H9 (cell line): Measurements from ENCODE around the gene DDI2. TPM values are rescaled to one million over a fixed set of nuclear protein-coding genes. Genes with fewer than 3 reads are reported as not detected.

ENCODE experiments used
- DNase-seq: peaks from one replicate; pipeline ENCODE4 v3.0.0-alpha.2; 2017
- H2AFZ ChIP-seq: one replicate; pipeline ENCODE4 v1.6.1; 2013; ENCODE audit warnings: mild to moderate bottlenecking, low read length, control low read depth, moderate library complexity
- H2AK5ac ChIP-seq: 2 replicates; pipeline ENCODE4 v1.6.1; 2013; ENCODE audit warnings: low read length, control low read depth, mixed read lengths; ENCODE audit not compliant: insufficient read length
- H2BK120ac ChIP-seq: one replicate; pipeline ENCODE4 v1.6.1; 2013; ENCODE audit warnings: low read depth, mild to moderate bottlenecking, low read length, control low read depth, inconsistent platforms; ENCODE audit not compliant: poor library complexity, severe bottlenecking
- H2BK12ac ChIP-seq: 2 replicates; pipeline ENCODE4 v1.6.1; 2013; ENCODE audit warnings: low read length, control low read depth, mixed read lengths, low read depth; ENCODE audit not compliant: insufficient read length
- H2BK15ac ChIP-seq: 2 replicates; pipeline ENCODE4 v1.6.1; 2013; ENCODE audit warnings: low read depth, low read length, control low read depth
- H2BK20ac ChIP-seq: one replicate; pipeline ENCODE4 v1.6.1; 2013; ENCODE audit warnings: low read depth, mild to moderate bottlenecking, low read length, control low read depth, inconsistent platforms; ENCODE audit not compliant: poor library complexity, severe bottlenecking
- H2BK5ac ChIP-seq: 2 replicates; pipeline ENCODE4 v1.6.1; 2013; ENCODE audit warnings: low read length, control low read depth, mixed read lengths; ENCODE audit not compliant: insufficient read length
- H3K14ac ChIP-seq: 2 replicates; pipeline ENCODE4 v1.6.1; 2013; ENCODE audit warnings: low read length, control low read depth; ENCODE audit not compliant: insufficient read depth
- H3K18ac ChIP-seq: 2 replicates; pipeline ENCODE4 v1.6.1; 2013; ENCODE audit warnings: low read depth, mild to moderate bottlenecking, mixed read lengths, low read length, control low read depth; ENCODE audit not compliant: insufficient read length
- H3K23ac ChIP-seq: 2 replicates; pipeline ENCODE4 v1.6.1; 2013; ENCODE audit warnings: low read length, control low read depth, mixed read lengths, low read depth; ENCODE audit not compliant: insufficient read length
- H3K23me2 ChIP-seq: 2 replicates; pipeline ENCODE4 v1.6.1; 2013; ENCODE audit warnings: low read depth, mild to moderate bottlenecking, mixed read lengths, low read length, control low read depth; ENCODE audit not compliant: insufficient read length, poor library complexity, severe bottlenecking
- H3K27ac ChIP-seq: 2 replicates; pipeline ENCODE4 v1.5.1; 2013; ENCODE audit warnings: low read length, control low read depth, mixed read lengths, low read depth; ENCODE audit not compliant: insufficient read length
- H3K27me3 ChIP-seq: 2 replicates; pipeline ENCODE4 v1.6.1; 2013; ENCODE audit warnings: low read length, control low read depth, inconsistent platforms; ENCODE audit not compliant: insufficient read depth
- H3K4ac ChIP-seq: 2 replicates; pipeline ENCODE4 v1.6.1; 2013; ENCODE audit warnings: low read depth, mild to moderate bottlenecking, control low read depth, inconsistent platforms, low read length, moderate library complexity
- H3K4me1 ChIP-seq: 2 replicates; pipeline ENCODE4 v1.6.1; 2013; ENCODE audit warnings: low read length, control low read depth, inconsistent platforms; ENCODE audit not compliant: insufficient read depth
- H3K4me2 ChIP-seq: 2 replicates; pipeline ENCODE4 v1.6.1; 2013; ENCODE audit warnings: low read length, control low read depth, mixed read lengths; ENCODE audit not compliant: insufficient read length, insufficient read depth
- H3K56ac ChIP-seq: 2 replicates; pipeline ENCODE4 v1.6.1; 2013; ENCODE audit warnings: low read depth, mild to moderate bottlenecking, mixed read lengths, low read length, control low read depth; ENCODE audit not compliant: insufficient read length
- H3K79me1 ChIP-seq: 2 replicates; pipeline ENCODE4 v1.6.1; 2013; ENCODE audit warnings: low read depth, mild to moderate bottlenecking, moderate library complexity, low read length, control low read depth, inconsistent platforms; ENCODE audit not compliant: insufficient read depth, poor library complexity, severe bottlenecking
- H3K79me2 ChIP-seq: 2 replicates; pipeline ENCODE4 v1.6.1; 2013; ENCODE audit warnings: low read length, control low read depth, inconsistent platforms; ENCODE audit not compliant: insufficient read depth
- H3K9ac ChIP-seq: 2 replicates; pipeline ENCODE4 v1.6.1; 2013; ENCODE audit warnings: low read length, control low read depth, mixed read lengths; ENCODE audit not compliant: insufficient read length; ENCODE audit errors: extremely low read depth
- H3K9me3 ChIP-seq: one replicate; pipeline ENCODE4 v1.6.1; 2013; ENCODE audit warnings: low read depth, low read length, inconsistent platforms; ENCODE audit not compliant: control insufficient read depth
- H3T11ph ChIP-seq: one replicate; pipeline ENCODE4 v1.6.1; 2013; ENCODE audit warnings: mild to moderate bottlenecking, low read length, control low read depth, inconsistent platforms
- H4K20me1 ChIP-seq: one replicate; pipeline ENCODE4 v1.6.1; 2013; ENCODE audit not compliant: control insufficient read depth, insufficient read length, insufficient read depth
- H4K5ac ChIP-seq: 2 replicates; pipeline ENCODE4 v1.6.1; 2013; ENCODE audit warnings: low read depth, mild to moderate bottlenecking, mixed read lengths, low read length, control low read depth; ENCODE audit not compliant: insufficient read length
- H4K8ac ChIP-seq: replicated peaks from 2 replicates; pipeline ENCODE4 v1.6.1; 2013; ENCODE audit warnings: low read length, control low read depth, mixed read lengths, low read depth; ENCODE audit not compliant: insufficient read length
- H4K91ac ChIP-seq: 2 replicates; pipeline ENCODE4 v1.6.1; 2013; ENCODE audit warnings: low read depth, mild to moderate bottlenecking, moderate library complexity, mixed read lengths, low read length, control low read depth; ENCODE audit not compliant: insufficient read length
- H3K27ac Mint-ChIP-seq, 3 experiments: 2 replicates in 2 of 3; 3 replicates in 1 of 3; pipeline ENCODE4 v1.8.0; 2020 to 2021; ENCODE audit warnings: mixed read lengths in 3 of 3, mild to moderate bottlenecking in 1 of 3, moderate library complexity in 1 of 3
- H3K27me3 Mint-ChIP-seq: 2 replicates; pipeline ENCODE4 v1.8.0; 2021; ENCODE audit warnings: low read depth, mild to moderate bottlenecking, moderate library complexity, mixed read lengths
- H3K36me3 Mint-ChIP-seq, 3 experiments: 2 replicates in 2 of 3; 3 replicates in 1 of 3; pipeline ENCODE4 v1.8.0; 2020 to 2021; ENCODE audit warnings: low read depth in 3 of 3, mixed read lengths in 3 of 3; ENCODE audit not compliant: insufficient read depth in 1 of 3
- H3K4me1 Mint-ChIP-seq, 2 experiments: 2 replicates each; pipeline ENCODE4 v1.8.0; 2020; ENCODE audit warnings: mixed read lengths in 2 of 2
- H3K4me3 Mint-ChIP-seq, 2 experiments: 2 replicates in 1 of 2; 3 replicates in 1 of 2; pipeline ENCODE4 v1.8.0; 2020 to 2021; ENCODE audit warnings: mild to moderate bottlenecking in 2 of 2, mixed read lengths in 2 of 2, moderate library complexity in 1 of 2
- H3K9me3 Mint-ChIP-seq, 2 experiments: 2 replicates in 1 of 2; 3 replicates in 1 of 2; pipeline ENCODE4 v1.8.0; 2020; ENCODE audit warnings: mild to moderate bottlenecking in 2 of 2, mixed read lengths in 2 of 2, moderate library complexity in 1 of 2
- CTCF ChIP-seq: fragments of 200-600 bp; sonication (generic); conservative IDR thresholded peaks from 3 replicates; pipeline ENCODE4 v1.8.0; 2021; ENCODE audit warnings: antibody characterized with exemption, mild to moderate bottlenecking
- WGBS: extraction: QIAGEN DNeasy Blood & Tissue Kit; methylation state at CpG from one replicate; pipeline ENCODE4 v1.1.7; 2013; ENCODE audit warnings: missing lambda C conversion rate, low lambda C conversion rate, mixed read lengths; ENCODE audit not compliant: insufficient read length; ENCODE audit errors: extremely low coverage; 5-methylcytosine and 5-hydroxymethylcytosine counted together
- total RNA-seq: library from RNA; stranded (reverse); gene quantifications from 2 replicates; pipeline ENCODE4 v1.2.1, GENCODE V29; 2021

The DDI2 gene
- total RNA-seq, 1 experiment from 2014 or later = 45.0 TPM

DNA sequence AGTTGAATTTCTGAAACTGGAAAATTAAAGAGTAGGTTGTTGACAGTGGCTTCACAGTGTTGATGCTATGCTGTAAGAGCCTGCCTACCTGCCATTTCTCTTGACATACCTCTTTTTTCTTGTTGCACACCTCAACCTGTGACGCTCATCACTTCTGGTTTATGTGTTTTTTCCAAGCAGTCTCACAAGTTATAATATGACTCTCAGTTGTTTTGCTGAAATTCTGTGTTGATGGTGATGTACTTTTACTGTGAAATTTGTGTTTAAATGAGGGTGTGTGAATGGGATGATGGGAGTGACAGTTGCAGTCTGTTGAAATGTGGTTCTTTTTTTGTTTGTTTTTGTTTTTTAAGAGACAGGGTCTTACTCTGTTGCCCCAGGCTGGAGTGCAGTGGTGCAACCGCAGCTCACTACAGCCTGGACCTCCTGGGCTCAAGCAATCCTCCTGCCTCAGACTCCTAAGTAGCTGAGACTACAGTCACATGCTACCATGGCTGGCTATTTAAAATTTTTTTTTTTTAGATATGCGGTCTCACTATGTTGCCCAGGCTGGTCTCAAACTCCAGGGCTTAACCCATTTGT lies 7.0 kb downstream of the DDI2 start:
- H3T11ph ChIP-seq = no peak overlapping the region
- no peak overlapping the region for H3K9ac ChIP-seq
- Mint-ChIP-seq H3K4me3 (no peak overlapping the region), H3K9me3 (no peaks in the 10 kb centered on the region), H3K4me1 (peaks cover 6 to 12% of the 10 kb centered on the region in 2 experiments), H3K27me3 (no peaks in the 10 kb centered on the region), H3K36me3 (peaks cover 9 to 29% (median 27%) of the 10 kb centered on the region in 3 experiments; a peak in 5 of 7 replicates), H3K27ac (no peak overlapping the region; a peak in 1 of 7 replicates)
- no peak overlapping the region for H3K27ac ChIP-seq
- no CpG with 5 or more reads among the region's 3 CpGs for WGBS
- H2BK15ac ChIP-seq = no peak overlapping the region
- no peak overlapping the region for H3K14ac ChIP-seq
- no peak overlapping the region for H2BK20ac ChIP-seq
- TF ChIP-seq CTCF = no peak
- no peak for DNase-seq
- no peak overlapping the region for H2BK5ac ChIP-seq
- H4K91ac ChIP-seq = no peak overlapping the region
- H3K79me2 ChIP-seq = peaks cover 32% of the 10 kb centered on the region; the same call in 1 of the 2 replicates
- no peaks in the 10 kb centered on the region for H3K9me3 ChIP-seq
- no peak overlapping the region for H4K8ac ChIP-seq
- H3K4ac ChIP-seq = no peak overlapping the region
- peaks cover 6% of the 10 kb centered on the region for H3K79me1 ChIP-seq
- H3K18ac ChIP-seq = no peak overlapping the region
- H4K20me1 ChIP-seq = no peaks in the 10 kb centered on the region
- H3K23me2 ChIP-seq = no peaks in the 10 kb centered on the region
- no peak overlapping the region for H3K56ac ChIP-seq
- H2BK120ac ChIP-seq = no peak overlapping the region
- H3K4me1 ChIP-seq = no peaks in the 10 kb centered on the region; the same call in 1 of the 2 replicates
- no peak overlapping the region for H3K4me2 ChIP-seq
- no peak overlapping the region for H2AK5ac ChIP-seq
- no peak overlapping the region for H4K5ac ChIP-seq
- H2AFZ ChIP-seq = no peak overlapping the region
- H2BK12ac ChIP-seq = no peak overlapping the region
- H3K23ac ChIP-seq = no peak overlapping the region
- H3K27me3 ChIP-seq = no peaks in the 10 kb centered on the region
